ENCODE data around the gene KY. TPM values are rescaled to one million over a fixed set of nuclear protein-coding genes. Genes with fewer than 3 reads are reported as not detected.
A peak's percentile ranks its signal among the peaks of the same experiment; 100 is the strongest.

Gene KY
- total RNA-seq, 1 donor from 2014 or later, result 1.6 TPM

- no peak for DNase-seq (ENCODE audit: low spot score)
Measured at GRCh38 chr3:134672571-134672970, 21.7 kb upstream of the KY start.

GRCh38 chr3:134667956-134668355 is 17.1 kb upstream of the KY start:
- no peak for DNase-seq (ENCODE audit: low spot score)

GRCh38 chr3:134667406-134667805 is 16.6 kb upstream of the KY start:
- DNase-seq (ENCODE audit: low spot score), result no peak

GRCh38 chr3:134666885-134667284 is 16.1 kb upstream of the KY start:
- DNase-seq (ENCODE audit: low spot score), result no peak

GRCh38 chr3:134666466-134666865 is 15.6 kb upstream of the KY start:
- no peak for DNase-seq (ENCODE audit: low spot score)

GRCh38 chr3:134666052-134666451 is 15.2 kb upstream of the KY start:
- no peak for DNase-seq (ENCODE audit: low spot score)

- no peak for DNase-seq (ENCODE audit: low spot score)
Measured at GRCh38 chr3:134665243-134665642, 14.4 kb upstream of the KY start.

GRCh38 chr3:134663721-134664456 is 13.1 kb upstream of the KY start:
- no peak for DNase-seq (ENCODE audit: low spot score)

- DNase-seq (ENCODE audit: low spot score), result no peak
Measured at GRCh38 chr3:134660046-134660441, 9.2 kb upstream of the KY start.

- no peak for DNase-seq (ENCODE audit: low spot score)
Measured at GRCh38 chr3:134659391-134660045, 8.7 kb upstream of the KY start.

- DNase-seq (ENCODE audit: low spot score), result no peak
Measured at GRCh38 chr3:134658555-134658954, 7.7 kb upstream of the KY start.

GRCh38 chr3:134656211-134656800 is 5.5 kb upstream of the KY start:
- DNase-seq (ENCODE audit: low spot score), result no peak

- peak; percentile 3 for DNase-seq (ENCODE audit: low spot score)
Measured at GRCh38 chr3:134655706-134656105, 4.9 kb upstream of the KY start.

- peak; percentile 3 for DNase-seq (ENCODE audit: low spot score)
Measured at GRCh38 chr3:134654031-134654430, 3.2 kb upstream of the KY start.

- peak; percentile 1 for DNase-seq (ENCODE audit: low spot score)
Measured at GRCh38 chr3:134652886-134653630, 2.2 kb upstream of the KY start.

GRCh38 chr3:134652409-134652831 is 1.6 kb upstream of the KY start:
- DNase-seq (ENCODE audit: low spot score), result peak; percentile 9

GRCh38 chr3:134651347-134652041 is 672 bp upstream of the KY start:
- DNase-seq (ENCODE audit: low spot score), result peak; percentile 14

GRCh38 chr3:134649106-134649705 is 1.6 kb downstream of the KY start:
- no peak for DNase-seq (ENCODE audit: low spot score)

GRCh38 chr3:134647902-134648760 is 2.7 kb downstream of the KY start:
- DNase-seq (ENCODE audit: low spot score), result no peak

GRCh38 chr3:134646086-134646485 is 4.7 kb downstream of the KY start:
- DNase-seq (ENCODE audit: low spot score), result no peak
